Neutrophil (primary cell): ENCODE measurements around the gene TMEM144.
"Not testable (repeated sequence)": the region's sequence is repeated elsewhere in the genome, so short reads cannot be mapped to it uniquely, and the experiment has no call there.

ENCODE experiments used
- H3K27ac ChIP-seq: fragments of 200-600 bp; sonication (generic); 2 replicates; pipeline ENCODE4 v1.5.1; 2016; ENCODE audit warnings: mild to moderate bottlenecking, moderate library complexity
- H3K27me3 ChIP-seq: fragments of 200-600 bp; sonication (generic); 2 replicates; pipeline ENCODE4 v1.6.0; 2016; ENCODE audit warnings: mild to moderate bottlenecking
- H3K36me3 ChIP-seq: fragments of 200-600 bp; sonication (generic); 2 replicates; pipeline ENCODE4 v1.5.1; 2017
- H3K4me1 ChIP-seq, 2 experiments: fragments of 200-600 bp in 1 of 2; sonication (generic) in 1 of 2; 1 replicate in 1 of 2; 2 replicates in 1 of 2; pipeline versions ENCODE4 v1.5.1 to v1.6.1; 2013 to 2016; ENCODE audit warnings: low read depth in 1 of 2, low read length in 1 of 2, mild to moderate bottlenecking in 1 of 2, moderate library complexity in 1 of 2; ENCODE audit not compliant: control insufficient read depth in 1 of 2, insufficient read depth in 1 of 2
- H3K4me3 ChIP-seq, 2 experiments: fragments of 200-600 bp in 1 of 2; sonication (generic) in 1 of 2; 1 replicate in 1 of 2; 2 replicates in 1 of 2; pipeline ENCODE4 v1.5.1; 2013 to 2016; ENCODE audit warnings: low read depth in 1 of 2, low read length in 1 of 2, mild to moderate bottlenecking in 1 of 2, moderate library complexity in 1 of 2
- H3K9me3 ChIP-seq: fragments of 200-600 bp; sonication (generic); 2 replicates; pipeline ENCODE4 v1.5.1; 2016
- CTCF ChIP-seq: fragments of 200-600 bp; sonication (generic); IDR thresholded peaks from 2 replicates; pipeline ENCODE4 v1.5.1; 2016; ENCODE audit warnings: antibody characterized with exemption

The TMEM144 gene

GRCh38 chr4:158259955-158260575, 49.8 kb downstream of the TMEM144 start:
- peaks cover 4% of the 10 kb centered on the region in 2 experiments for H3K4me1 ChIP-seq
- no peaks in the 10 kb centered on the region for H3K36me3 ChIP-seq
- no peak for TF ChIP-seq CTCF
- no peak overlapping the region for H3K4me3 ChIP-seq
- no peak overlapping the region for H3K27ac ChIP-seq
- no peaks in the 10 kb centered on the region for H3K9me3 ChIP-seq
- no peaks in the 10 kb centered on the region for H3K27me3 ChIP-seq

- peaks cover 0 to 1% of the 10 kb centered on the region in 2 experiments for H3K4me1 ChIP-seq
- H3K27me3 ChIP-seq, result no peaks in the 10 kb centered on the region
- H3K9me3 ChIP-seq, result no peaks in the 10 kb centered on the region
- no peaks in the 10 kb centered on the region for H3K36me3 ChIP-seq
- TF ChIP-seq CTCF, result no peak
- H3K4me3 ChIP-seq, result no peak overlapping the region
- H3K27ac ChIP-seq, result no peak overlapping the region
These were observed 51.2 kb downstream of the TMEM144 start for GRCh38 chr4:158261480-158261879.

GRCh38 chr4:158268553-158268952, 58.3 kb downstream of the TMEM144 start:
- H3K27ac ChIP-seq, result no peak overlapping the region
- H3K9me3 ChIP-seq, result no peaks in the 10 kb centered on the region
- H3K4me3 ChIP-seq, result no peak overlapping the region
- H3K36me3 ChIP-seq, result no peaks in the 10 kb centered on the region
- TF ChIP-seq CTCF, result no peak
- no peaks in the 10 kb centered on the region for H3K4me1 ChIP-seq
- H3K27me3 ChIP-seq, result no peaks in the 10 kb centered on the region

GRCh38 chr4:158274636-158275035, 64.3 kb downstream of the TMEM144 start:
- TF ChIP-seq CTCF, result no peak
- no peak overlapping the region for H3K4me3 ChIP-seq
- no peaks in the 10 kb centered on the region for H3K27me3 ChIP-seq
- no peak overlapping the region for H3K27ac ChIP-seq
- H3K36me3 ChIP-seq, result no peaks in the 10 kb centered on the region
- no peaks in the 10 kb centered on the region for H3K9me3 ChIP-seq
- no peaks in the 10 kb centered on the region for H3K4me1 ChIP-seq

- no peaks in the 10 kb centered on the region for H3K4me1 ChIP-seq
- no peaks in the 10 kb centered on the region for H3K36me3 ChIP-seq
- H3K9me3 ChIP-seq, result no peaks in the 10 kb centered on the region
- no peak for TF ChIP-seq CTCF
- H3K4me3 ChIP-seq, result no peak overlapping the region
- H3K27ac ChIP-seq, result no peak overlapping the region
- no peaks in the 10 kb centered on the region for H3K27me3 ChIP-seq
These were observed 67.3 kb downstream of the TMEM144 start for GRCh38 chr4:158277558-158277957.

- H3K27me3 ChIP-seq, H3K4me1 ChIP-seq, H3K27ac ChIP-seq, H3K4me3 ChIP-seq, H3K36me3 ChIP-seq, H3K9me3 ChIP-seq: not testable (repeated sequence)
These were observed 68.8 kb downstream of the TMEM144 start for GRCh38 chr4:158279052-158279451.
